MM.1S (cell line): ENCODE data around the gene GPX6.

Experiments
- DNase-seq: peaks from one replicate; pipeline ENCODE4 v3.0.0-alpha.2; 2015
- H2AFZ ChIP-seq: fragments of 300-600 bp; sonication (generic); 2 replicates; pipeline ENCODE4 v1.6.0; 2016; ENCODE audit warnings: antibody characterized with exemption, low read length
- H3F3A ChIP-seq: fragments of 300-600 bp; sonication (generic); 2 replicates; pipeline ENCODE4 v1.6.1; 2016; ENCODE audit warnings: mild to moderate bottlenecking, antibody characterized with exemption, low read length, moderate library complexity, mixed read lengths; ENCODE audit not compliant: insufficient read depth
- H3K27ac ChIP-seq: fragments of 300-600 bp; sonication (generic); 2 replicates; pipeline ENCODE4 v1.5.1; 2016; ENCODE audit warnings: mild to moderate bottlenecking, low read length
- H3K27me3 ChIP-seq: fragments of 300-600 bp; sonication (generic); replicated peaks from 2 replicates; pipeline ENCODE4 v1.6.0; 2016; ENCODE audit warnings: low read length; ENCODE audit not compliant: insufficient read depth
- H3K36me3 ChIP-seq: fragments of 300-600 bp; sonication (generic); replicated peaks from 2 replicates; pipeline ENCODE4 v1.6.1; 2016; ENCODE audit warnings: mild to moderate bottlenecking, low read length, mixed read lengths; ENCODE audit not compliant: insufficient read depth
- H3K4me1 ChIP-seq: fragments of 300-600 bp; sonication (generic); 2 replicates; pipeline ENCODE4 v1.6.1; 2016; ENCODE audit warnings: low read length, mixed read lengths
- H3K4me2 ChIP-seq: fragments of 300-600 bp; sonication (generic); 2 replicates; pipeline ENCODE4 v1.6.0; 2016; ENCODE audit warnings: low read depth, low read length
- H3K4me3 ChIP-seq: fragments of 300-600 bp; sonication (generic); 2 replicates; pipeline ENCODE4 v1.5.1; 2016; ENCODE audit warnings: low read length, mixed read lengths
- H3K79me2 ChIP-seq: fragments of 300-600 bp; sonication (generic); 2 replicates; pipeline ENCODE4 v1.6.1; 2016; ENCODE audit warnings: mixed run types, low read length, mixed read lengths
- H3K9ac ChIP-seq: fragments of 300-600 bp; sonication (generic); 2 replicates; pipeline ENCODE4 v1.6.1; 2016; ENCODE audit warnings: low read length, mixed read lengths
- H3K9me2 ChIP-seq: fragments of 300-600 bp; sonication (generic); replicated peaks from 2 replicates; pipeline ENCODE4 v1.6.1; 2016; ENCODE audit warnings: mild to moderate bottlenecking, low read length, mixed read lengths; ENCODE audit not compliant: insufficient read depth
- H3K9me3 ChIP-seq: fragments of 300-600 bp; sonication (generic); replicated peaks from 2 replicates; pipeline ENCODE4 v1.6.1; 2016; ENCODE audit warnings: mild to moderate bottlenecking, low read length, mixed read lengths; ENCODE audit not compliant: insufficient read depth
- H4K20me1 ChIP-seq: fragments of 300-600 bp; sonication (generic); 2 replicates; pipeline ENCODE4 v1.6.1; 2016; ENCODE audit warnings: mild to moderate bottlenecking, low read length, moderate library complexity, mixed read lengths; ENCODE audit not compliant: insufficient read depth
- EZH2 ChIP-seq: fragments of 300-600 bp; sonication (generic); optimal IDR thresholded peaks from 2 replicates; pipeline ENCODE3; 2017; ENCODE audit warnings: low read depth, mild to moderate bottlenecking, antibody characterized with exemption, low read length, mixed read lengths
- EZH2phosphoT487 ChIP-seq: fragments of 300-600 bp; sonication (generic); IDR thresholded peaks from 2 replicates; pipeline ENCODE4 v1.6.1; 2018; ENCODE audit warnings: antibody characterized with exemption, low read length
- TF ChIP-seq, protein P1 (sequence below): fragments of 300-600 bp; sonication (generic); IDR thresholded peaks from 2 replicates; pipeline ENCODE4 v1.5.1; 2016; ENCODE audit warnings: antibody characterized with exemption, low read length, mixed read lengths

Gene GPX6

DNA sequence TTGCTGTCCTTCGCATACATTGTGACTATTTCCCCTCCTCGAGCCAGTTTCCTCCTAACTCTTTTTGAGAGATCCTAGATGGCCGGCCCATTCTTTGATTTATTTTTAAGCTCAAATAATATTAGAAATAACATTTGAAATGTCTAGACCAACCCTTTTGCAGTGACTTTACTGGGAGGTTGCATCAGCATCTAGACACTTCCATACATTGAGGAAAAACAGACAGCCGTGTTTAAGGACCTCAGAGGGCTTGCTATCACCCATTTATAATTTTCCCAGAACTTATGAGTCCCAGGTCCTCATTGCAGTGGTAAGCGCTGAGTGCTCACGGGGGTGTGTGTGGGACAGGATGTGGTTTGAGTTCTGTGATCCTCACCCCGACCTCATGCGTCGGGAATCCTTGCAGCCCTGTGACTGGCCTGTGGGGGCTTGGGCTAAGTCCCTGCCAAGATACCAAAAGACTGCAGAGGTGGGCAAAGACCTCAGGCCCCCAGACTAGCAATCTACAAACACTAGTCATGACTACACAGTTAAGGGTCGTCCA lies 10.0 kb upstream of the GPX6 start, which contains the start of gene GPX5:
Gene GPX5, plus strand, starts transcription at position 386 of the 544 bp plus-strand sequence. Its CDS starts 133 bp downstream, at position 519.
- H4K20me1 ChIP-seq = no peaks in the 10 kb centered on the region
- H3K27ac ChIP-seq = no peak within 1 kb of the TSS
- H3K27me3 ChIP-seq = no peaks in the 10 kb centered on the region
- H2AFZ ChIP-seq = no peak within 1 kb of the TSS
- H3K4me3 ChIP-seq = no peak within 1 kb of the TSS
- H3K36me3 ChIP-seq = no peaks in the 10 kb centered on the region
- H3K9me2 ChIP-seq = no peaks in the 10 kb centered on the region
- no peaks in the 10 kb centered on the region for H3K79me2 ChIP-seq
- no peaks in the 10 kb centered on the region for H3K9me3 ChIP-seq
- H3F3A ChIP-seq = no peaks in the 10 kb centered on the region
- no peak within 1 kb of the TSS for H3K9ac ChIP-seq
- TF ChIP-seq, protein P1, sequence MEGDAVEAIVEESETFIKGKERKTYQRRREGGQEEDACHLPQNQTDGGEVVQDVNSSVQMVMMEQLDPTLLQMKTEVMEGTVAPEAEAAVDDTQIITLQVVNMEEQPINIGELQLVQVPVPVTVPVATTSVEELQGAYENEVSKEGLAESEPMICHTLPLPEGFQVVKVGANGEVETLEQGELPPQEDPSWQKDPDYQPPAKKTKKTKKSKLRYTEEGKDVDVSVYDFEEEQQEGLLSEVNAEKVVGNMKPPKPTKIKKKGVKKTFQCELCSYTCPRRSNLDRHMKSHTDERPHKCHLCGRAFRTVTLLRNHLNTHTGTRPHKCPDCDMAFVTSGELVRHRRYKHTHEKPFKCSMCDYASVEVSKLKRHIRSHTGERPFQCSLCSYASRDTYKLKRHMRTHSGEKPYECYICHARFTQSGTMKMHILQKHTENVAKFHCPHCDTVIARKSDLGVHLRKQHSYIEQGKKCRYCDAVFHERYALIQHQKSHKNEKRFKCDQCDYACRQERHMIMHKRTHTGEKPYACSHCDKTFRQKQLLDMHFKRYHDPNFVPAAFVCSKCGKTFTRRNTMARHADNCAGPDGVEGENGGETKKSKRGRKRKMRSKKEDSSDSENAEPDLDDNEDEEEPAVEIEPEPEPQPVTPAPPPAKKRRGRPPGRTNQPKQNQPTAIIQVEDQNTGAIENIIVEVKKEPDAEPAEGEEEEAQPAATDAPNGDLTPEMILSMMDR = no peak
- TF ChIP-seq EZH2phosphoT487 (no peak), EZH2 (no peak)
- no peaks in the 10 kb centered on the region for H3K4me1 ChIP-seq
- H3K4me2 ChIP-seq = no peak within 1 kb of the TSS
- no peak for DNase-seq

DNA sequence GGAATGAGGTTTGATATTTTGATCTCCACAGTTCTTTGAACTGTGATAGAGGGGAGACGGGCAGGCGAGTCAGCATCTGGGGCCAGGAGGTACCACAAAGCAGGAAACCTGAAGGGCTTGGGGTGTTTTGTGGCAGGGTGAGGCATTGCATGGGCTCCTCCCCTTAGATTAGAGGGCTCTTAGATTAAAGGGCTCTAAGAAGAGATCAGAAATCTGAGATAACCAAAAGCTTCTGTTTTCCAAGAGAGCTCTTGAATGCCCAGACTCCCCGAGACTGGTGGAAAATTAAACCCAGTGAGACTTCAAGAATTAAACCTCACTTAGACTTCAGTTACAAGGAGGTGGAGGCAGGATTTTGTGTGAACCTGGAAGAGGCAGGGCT lies 7.6 kb upstream of the GPX6 start:
- H3K27me3 ChIP-seq = no peaks in the 10 kb centered on the region
- no peak overlapping the region for H3K27ac ChIP-seq
- no peaks in the 10 kb centered on the region for H3F3A ChIP-seq
- no peaks in the 10 kb centered on the region for H4K20me1 ChIP-seq
- H3K4me2 ChIP-seq = no peak overlapping the region
- no peak for DNase-seq
- TF ChIP-seq EZH2phosphoT487 (no peak), EZH2 (no peak)
- TF ChIP-seq, protein P1 = no peak
- no peak overlapping the region for H2AFZ ChIP-seq
- H3K9me3 ChIP-seq = no peaks in the 10 kb centered on the region
- no peaks in the 10 kb centered on the region for H3K36me3 ChIP-seq
- H3K4me1 ChIP-seq = no peaks in the 10 kb centered on the region
- no peaks in the 10 kb centered on the region for H3K9me2 ChIP-seq
- no peak overlapping the region for H3K4me3 ChIP-seq
- no peaks in the 10 kb centered on the region for H3K79me2 ChIP-seq
- H3K9ac ChIP-seq = no peak overlapping the region

DNA sequence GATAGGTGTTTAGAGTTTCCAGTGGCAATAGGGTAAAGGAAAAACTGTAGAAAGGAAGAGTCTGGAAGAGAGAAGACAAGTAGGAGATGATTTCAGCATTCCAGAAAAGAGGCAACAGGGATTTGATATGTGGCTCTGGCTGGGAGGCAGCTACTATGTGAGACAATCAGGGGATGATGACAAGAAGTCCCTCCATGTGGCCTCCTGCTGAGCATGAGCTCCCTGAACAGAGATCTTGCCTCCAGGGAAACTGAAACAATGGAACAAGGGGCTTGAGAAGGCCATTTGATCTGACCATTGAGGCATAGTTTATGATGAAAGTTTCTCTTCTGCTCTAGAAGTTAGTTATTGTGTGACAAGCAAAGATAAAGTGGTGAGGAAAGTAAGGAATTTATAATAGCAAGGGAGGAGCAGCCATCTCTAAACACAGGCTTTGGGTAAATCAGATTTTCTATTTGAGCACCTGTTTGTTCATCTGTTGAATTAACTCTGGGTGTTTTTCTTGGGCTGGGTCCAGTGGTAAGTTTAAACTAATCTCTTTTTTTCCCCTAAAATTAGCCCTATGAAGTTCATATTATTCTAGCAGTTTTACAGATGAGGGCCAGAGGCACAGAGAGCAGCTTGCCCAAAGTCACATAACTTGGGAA lies 7.1 kb upstream of the GPX6 start:
- Histone ChIP-seq H3K79me2 (no peaks in the 10 kb centered on the region), H3K27ac (no peak overlapping the region), H3K27me3 (no peaks in the 10 kb centered on the region), H3K9me2 (no peaks in the 10 kb centered on the region), H3K4me2 (no peak overlapping the region), H3F3A (no peaks in the 10 kb centered on the region), H2AFZ (no peak overlapping the region), H4K20me1 (no peaks in the 10 kb centered on the region), H3K4me3 (no peak overlapping the region), H3K4me1 (no peaks in the 10 kb centered on the region), H3K9me3 (no peaks in the 10 kb centered on the region), H3K36me3 (no peaks in the 10 kb centered on the region), H3K9ac (no peak overlapping the region)
- TF ChIP-seq, protein P1 = no peak
- TF ChIP-seq EZH2phosphoT487 (no peak), EZH2 (no peak)
- DNase-seq = no peak
